GM19351 (cell line): ENCODE measurements around the gene ESRRB.
"Not testable (repeated sequence)": the region's sequence is repeated elsewhere in the genome, so short reads cannot be mapped to it uniquely, and the experiment has no call there.

Experiments used
- ATAC-seq: cut with Tn5 transposase; IDR thresholded peaks from one replicate; pipeline ENCODE4 v1.9.1; 2021; ENCODE audit warnings: mild to moderate bottlenecking, moderate library complexity; ENCODE audit not compliant: unreplicated experiment

The ESRRB gene

GRCh38 chr14:76536636-76537035 lies 160.7 kb downstream of the ESRRB start:
- ATAC-seq: not testable (repeated sequence)

DNA sequence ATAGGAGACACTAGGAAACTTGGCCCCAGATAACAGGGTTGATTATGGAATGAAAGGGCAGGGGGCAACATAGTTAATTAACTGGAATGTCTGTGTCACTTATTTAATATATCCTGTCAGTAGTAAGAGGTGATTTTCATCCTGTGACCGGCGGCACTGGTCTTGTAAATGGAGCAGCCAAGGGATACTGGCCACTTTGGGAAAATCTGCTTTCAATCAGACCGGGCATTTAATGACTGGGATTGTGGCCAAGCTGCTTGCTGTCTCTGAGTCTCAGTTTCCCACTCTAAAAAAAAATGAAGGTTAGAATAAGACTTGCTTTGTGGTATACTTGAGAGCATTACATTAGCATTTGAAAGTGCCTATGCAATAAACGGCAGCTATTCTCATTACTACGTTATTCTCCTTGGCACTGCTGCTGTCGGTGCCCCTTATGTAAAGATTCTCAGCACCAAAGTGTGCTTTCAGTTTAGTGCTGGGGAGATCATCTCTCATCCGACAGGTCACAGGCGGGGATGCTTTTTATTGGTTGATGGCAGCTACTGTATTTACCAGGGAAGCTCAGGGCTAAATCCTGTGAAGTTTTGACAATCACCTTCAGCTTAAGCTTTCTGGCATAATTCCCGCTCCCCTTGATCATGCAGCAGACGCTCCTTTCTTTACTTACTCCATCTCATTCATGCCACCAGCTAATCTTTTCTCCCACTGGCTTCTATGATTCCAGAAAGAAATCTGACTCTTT lies 162.1 kb downstream of the ESRRB start:
- ATAC-seq: no peak

- ATAC-seq: no peak
These were observed 162.7 kb downstream of the ESRRB start for GRCh38 chr14:76538648-76539008.

DNA sequence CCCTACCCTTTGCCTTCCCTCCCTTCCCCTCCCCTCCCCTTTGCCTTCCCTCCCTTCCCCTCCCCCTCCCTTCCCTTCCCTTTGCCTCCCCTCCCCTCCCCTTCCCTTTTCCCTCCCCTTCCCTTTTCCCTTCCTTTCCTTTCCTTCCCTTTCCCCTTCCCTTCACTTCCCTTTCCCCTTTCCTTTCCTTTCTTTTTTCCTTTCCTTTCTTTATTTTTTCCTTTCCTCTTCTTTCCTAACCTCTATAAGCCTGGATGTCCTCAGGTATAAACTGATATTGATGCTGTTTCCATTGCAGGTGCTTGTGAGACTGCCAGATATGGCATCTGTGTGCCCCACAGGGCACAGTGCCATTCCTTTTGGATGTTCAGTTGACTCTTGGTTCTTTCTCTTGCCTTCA lies 163.2 kb downstream of the ESRRB start:
- no peak for ATAC-seq

DNA sequence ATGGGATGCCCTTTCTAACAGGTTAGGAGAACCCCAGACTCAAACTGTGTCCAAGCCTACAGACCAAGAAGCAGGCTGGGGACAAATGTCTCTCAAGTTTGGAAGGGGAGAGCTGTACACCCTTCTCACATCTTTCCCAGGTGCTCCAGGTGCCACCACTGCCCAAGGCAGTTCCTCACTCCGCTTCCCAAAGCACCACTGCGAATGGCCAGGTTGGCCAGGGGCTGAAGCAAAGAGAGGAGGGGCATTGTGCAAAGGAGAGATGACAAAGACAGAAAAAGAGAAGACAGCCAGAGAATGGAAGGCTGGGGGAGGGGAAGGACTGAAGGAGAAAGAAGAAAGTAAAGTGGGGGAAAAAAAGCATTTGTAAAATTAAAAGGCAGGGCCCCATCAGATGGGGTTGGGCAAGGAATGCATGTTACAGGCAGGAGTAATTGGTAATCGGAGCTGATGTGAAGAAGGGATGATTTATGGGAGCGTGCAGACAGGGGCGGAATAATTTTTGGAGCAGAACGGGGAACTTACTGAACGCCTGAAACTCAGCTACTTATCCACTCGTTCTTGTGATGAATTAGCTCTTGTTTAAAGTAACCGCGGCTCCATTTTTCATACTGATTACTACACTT lies 165.8 kb downstream of the ESRRB start:
- ATAC-seq: no peak

DNA sequence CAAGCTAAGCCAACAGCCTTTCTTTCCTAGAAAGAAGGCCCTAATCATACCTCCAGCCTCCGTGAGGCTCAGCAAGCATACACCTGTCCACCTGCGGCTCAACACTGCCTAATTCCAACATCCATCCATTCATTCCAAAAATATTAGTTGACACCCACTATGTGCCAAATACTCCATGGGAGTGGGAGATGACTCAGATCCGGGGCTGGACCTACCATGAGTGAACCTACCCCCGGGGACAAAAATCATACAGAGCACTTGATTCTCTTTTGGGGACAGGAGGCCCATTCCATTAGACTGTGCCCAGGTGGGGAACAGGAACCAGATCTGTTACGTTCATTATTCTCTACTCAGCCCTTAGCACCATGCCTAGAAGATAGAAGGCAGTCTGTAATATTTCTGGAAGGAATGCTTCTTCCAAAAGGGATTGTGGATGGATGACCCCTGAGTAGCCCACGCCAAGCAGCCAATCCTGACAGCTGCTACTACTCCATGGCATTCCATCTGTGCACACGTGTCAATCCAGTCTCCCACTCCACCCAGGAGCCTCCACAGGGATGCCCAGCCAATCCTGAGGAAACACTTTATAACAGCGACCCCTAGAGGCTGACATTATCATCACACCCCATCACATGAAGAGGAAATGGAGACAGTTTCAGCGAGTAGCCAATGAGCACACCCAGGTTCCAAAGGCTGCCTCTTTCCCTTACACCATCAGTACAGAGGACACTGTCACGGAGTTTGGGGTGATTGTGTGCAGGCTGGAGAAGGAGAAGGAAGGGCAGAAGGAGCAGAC lies 170.7 kb downstream of the ESRRB start:
- no peak for ATAC-seq

DNA sequence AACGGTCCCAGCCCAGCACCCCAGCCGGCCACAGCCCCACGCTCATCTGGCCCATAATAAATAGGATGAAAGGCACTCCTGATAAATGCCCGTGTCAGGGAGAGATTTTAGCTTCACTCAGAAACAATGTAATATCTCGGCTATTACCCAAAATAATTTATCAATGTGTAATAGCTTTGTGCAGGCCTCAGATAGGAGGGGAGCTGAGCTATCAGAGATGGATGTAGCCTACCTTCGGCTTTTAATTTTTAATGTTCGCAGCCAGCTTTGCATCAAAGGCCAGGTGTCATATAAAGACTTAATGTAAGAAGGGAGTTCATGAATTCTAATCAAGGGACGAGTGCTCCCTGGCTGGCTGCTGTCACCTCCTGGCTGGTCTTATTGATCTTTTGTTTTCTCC lies 171.9 kb downstream of the ESRRB start:
- ATAC-seq: no peak

DNA sequence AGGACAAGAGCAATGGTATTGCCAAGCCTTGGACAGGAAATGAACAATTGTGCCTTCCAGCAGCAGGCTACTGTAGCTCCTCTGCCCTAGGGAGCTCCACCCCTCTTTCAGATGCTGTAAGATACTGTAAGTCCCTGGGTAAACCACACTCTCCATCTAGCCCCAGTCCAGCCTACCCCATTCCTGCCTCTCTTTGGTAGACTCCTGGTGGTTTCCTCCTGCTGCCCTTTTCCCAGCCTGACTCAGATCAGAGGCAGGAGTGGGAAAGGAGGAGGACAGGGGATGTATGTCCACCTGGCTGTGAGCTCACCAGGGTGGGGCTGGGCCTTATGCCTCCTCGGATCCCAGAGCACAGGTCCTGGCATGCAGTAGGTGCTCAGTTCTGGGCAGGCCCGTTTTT lies 174.6 kb downstream of the ESRRB start:
- ATAC-seq: no peak

DNA sequence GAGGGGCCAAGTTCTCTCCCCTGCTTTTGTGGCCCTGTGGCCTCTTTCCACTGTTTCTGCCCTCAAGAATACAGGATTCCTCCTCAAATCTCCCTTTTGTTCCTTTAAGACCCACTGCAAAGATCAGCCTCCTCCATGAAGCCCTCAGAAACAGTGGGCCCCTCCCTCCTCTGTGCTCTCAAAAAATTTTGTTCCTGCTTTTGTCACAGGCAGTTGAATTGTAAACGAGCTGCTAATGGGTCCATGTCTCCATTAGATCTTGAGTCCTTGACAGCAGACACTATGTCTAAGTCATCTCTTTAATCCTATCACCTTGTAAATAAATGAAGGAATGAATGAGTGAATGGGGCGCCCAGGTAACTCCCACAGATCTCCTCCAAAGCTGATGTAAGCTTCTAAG lies 175.2 kb downstream of the ESRRB start:
- ATAC-seq: no peak
